ENCODE results near the gene PJA2.

Gene PJA2

DNA sequence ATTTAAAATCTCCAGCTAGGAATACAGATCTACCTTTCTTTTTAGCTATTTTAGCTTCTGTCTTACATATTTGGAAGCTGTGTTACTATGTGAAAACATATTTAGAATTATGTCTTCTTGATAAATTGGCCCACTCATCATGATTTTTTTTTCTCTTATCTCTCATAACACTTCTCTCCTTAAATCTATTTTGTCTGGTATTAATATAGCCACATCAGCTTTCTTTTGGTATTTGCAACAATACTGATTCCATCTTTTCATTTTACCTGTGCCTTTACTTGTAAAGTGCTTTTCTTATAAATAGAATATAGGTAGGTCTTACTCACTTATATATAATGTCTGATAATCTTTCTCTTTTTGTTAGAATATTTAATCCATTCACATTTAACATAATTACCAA, 19.6 kb downstream of the PJA2 start:
- Histone ChIP-seq H3K27me3 (ENCODE audit: insufficient read depth, poor library complexity, severe bottlenecking) (no peaks in the 10 kb centered on the region), H3K27ac (replicated peaks) (no peak overlapping the region), H3K4me3 (replicated peaks; ENCODE audit: insufficient read depth, low read length) (no peak overlapping the region)
- DNase-seq (ENCODE audit: low read depth in 1 of 2, low spot score in 1 of 2) = no peak
- no peak for TF ChIP-seq REST (IDR thresholded peaks at IDR 0.05; ENCODE audit: insufficient replicate concordance, low read depth)
- TF ChIP-seq SPI1 (IDR thresholded peaks at IDR 0.05; ENCODE audit: borderline replicate concordance, low read depth) = no peak
- TF ChIP-seq GABPA (IDR thresholded peaks at IDR 0.05; ENCODE audit: low read depth) = no peak
- no peak for TF ChIP-seq POLR2AphosphoS5 (IDR thresholded peaks at IDR 0.05; ENCODE audit: low read depth)
- TF ChIP-seq CTCF (IDR thresholded peaks at IDR 0.05; ENCODE audit: insufficient read depth, low read length) = no peak

- DNase-seq (ENCODE audit: low read depth in 1 of 2, low spot score in 1 of 2) = no peak
- Histone ChIP-seq H3K4me3 (replicated peaks; ENCODE audit: insufficient read depth, low read length) (no peak overlapping the region), H3K27ac (replicated peaks) (no peak overlapping the region), H3K27me3 (ENCODE audit: insufficient read depth, poor library complexity, severe bottlenecking) (no peaks in the 10 kb centered on the region)
- no peak for TF ChIP-seq CTCF (IDR thresholded peaks at IDR 0.05; ENCODE audit: insufficient read depth, low read length)
- no peak for TF ChIP-seq POLR2AphosphoS5 (IDR thresholded peaks at IDR 0.05; ENCODE audit: low read depth)
- no peak for TF ChIP-seq REST (IDR thresholded peaks at IDR 0.05; ENCODE audit: insufficient replicate concordance, low read depth)
- TF ChIP-seq GABPA (IDR thresholded peaks at IDR 0.05; ENCODE audit: low read depth) = no peak
- no peak for TF ChIP-seq SPI1 (IDR thresholded peaks at IDR 0.05; ENCODE audit: borderline replicate concordance, low read depth)
Measured at GRCh38 chr5:109388407-109388806, 21.4 kb downstream of the PJA2 start.

GRCh38 chr5:109387408-109387974, 22.3 kb downstream of the PJA2 start:
- H3K27me3 ChIP-seq (ENCODE audit: insufficient read depth, poor library complexity, severe bottlenecking) = no peaks in the 10 kb centered on the region
- no peak for DNase-seq (ENCODE audit: low read depth in 1 of 2, low spot score in 1 of 2)
- TF ChIP-seq REST (IDR thresholded peaks at IDR 0.05; ENCODE audit: insufficient replicate concordance, low read depth) (no peak), GABPA (IDR thresholded peaks at IDR 0.05; ENCODE audit: low read depth) (no peak), SPI1 (IDR thresholded peaks at IDR 0.05; ENCODE audit: borderline replicate concordance, low read depth) (no peak), POLR2AphosphoS5 (IDR thresholded peaks at IDR 0.05; ENCODE audit: low read depth) (no peak), CTCF (IDR thresholded peaks at IDR 0.05; ENCODE audit: insufficient read depth, low read length) (no peak)
- H3K4me3 ChIP-seq (replicated peaks; ENCODE audit: insufficient read depth, low read length) = no peak overlapping the region
- H3K27ac ChIP-seq (replicated peaks) = no peak overlapping the region

Data from HL-60 (cell line).